SK-N-SH (cell line): ENCODE results near the gene SYNE3.

Experiments used
- CHD2 ChIP-seq: fragments of 150-350 bp; IDR thresholded peaks from 2 replicates; pipeline ENCODE4 v1.6.1; 2018; ENCODE audit warnings: low read length; ENCODE audit not compliant: partially characterized antibody
- EP300 ChIP-seq, 2 experiments: IDR thresholded peaks; 2 replicates each; pipeline versions ENCODE4 v1.4.0 to v1.6.1; 2012; ENCODE audit warnings: borderline replicate concordance in 1 of 2, low read depth in 1 of 2, low read length in 1 of 2
- NRF1 ChIP-seq: IDR thresholded peaks from 2 replicates; pipeline ENCODE4 v1.6.1; 2012; ENCODE audit warnings: low read depth, mild to moderate bottlenecking, low read length
- SIN3A ChIP-seq: IDR thresholded peaks from 2 replicates; pipeline ENCODE4 v1.6.1; 2012; ENCODE audit warnings: low read depth, mild to moderate bottlenecking, low read length, moderate library complexity, borderline replicate concordance
- TF ChIP-seq, protein P1 (sequence below): fragments of 200-600 bp; sonication (generic); IDR thresholded peaks from 2 replicates; pipeline ENCODE4 v1.6.1; 2017; ENCODE audit warnings: antibody characterized with exemption, mild to moderate bottlenecking, moderate library complexity
- TF ChIP-seq, protein P2 (sequence below): IDR thresholded peaks from 2 replicates; pipeline ENCODE4 v1.4.0; 2012; ENCODE audit warnings: low read depth, borderline replicate concordance
- TF ChIP-seq, protein P3 (sequence below): fragments of 150-350 bp; IDR thresholded peaks from 2 replicates; pipeline ENCODE4 v1.6.1; 2017; ENCODE audit warnings: antibody characterized with exemption, low read length, low read depth, borderline replicate concordance
- TF ChIP-seq, protein P4 (sequence below): IDR thresholded peaks from 2 replicates; pipeline ENCODE4 v1.6.1; 2012; ENCODE audit warnings: mild to moderate bottlenecking, low read depth, low read length, moderate library complexity

DNA sequence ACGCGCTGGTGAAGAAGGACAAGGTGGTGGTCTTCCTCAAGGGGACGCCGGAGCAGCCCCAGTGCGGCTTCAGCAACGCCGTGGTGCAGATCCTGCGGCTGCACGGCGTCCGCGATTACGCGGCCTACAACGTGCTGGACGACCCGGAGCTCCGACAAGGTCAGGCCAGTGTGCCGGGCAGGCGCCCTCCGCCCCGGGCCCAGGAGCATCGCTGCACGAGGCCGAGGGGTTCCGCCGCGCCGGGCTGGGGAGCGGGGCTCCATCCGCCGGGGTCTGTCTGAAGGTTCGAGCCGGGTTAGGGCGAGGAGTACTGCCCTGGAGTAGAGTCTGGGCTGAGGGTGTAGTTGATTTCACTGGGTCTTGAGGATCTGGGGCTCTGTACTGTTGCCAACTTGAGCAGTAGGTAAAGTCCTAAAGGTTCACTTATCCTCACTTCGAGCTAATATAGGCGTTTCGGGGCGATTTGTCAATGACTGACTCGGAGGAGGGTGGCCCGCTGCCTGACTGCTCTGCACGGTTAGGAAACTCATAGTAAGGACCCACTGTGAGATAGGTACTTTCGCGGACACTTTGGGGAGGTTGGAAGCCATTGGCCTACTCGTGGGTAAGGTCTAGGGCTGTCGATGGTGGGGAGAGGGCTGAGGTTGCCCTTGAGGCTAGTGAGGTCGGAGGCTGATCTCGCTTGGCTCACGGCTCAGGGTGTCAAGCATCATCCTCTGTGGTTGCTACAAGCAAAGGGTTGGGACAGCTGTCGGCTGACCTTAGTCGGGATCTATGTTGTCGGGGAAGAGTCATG lies 19.0 kb upstream of the SYNE3 start:
- TF ChIP-seq, protein P1, sequence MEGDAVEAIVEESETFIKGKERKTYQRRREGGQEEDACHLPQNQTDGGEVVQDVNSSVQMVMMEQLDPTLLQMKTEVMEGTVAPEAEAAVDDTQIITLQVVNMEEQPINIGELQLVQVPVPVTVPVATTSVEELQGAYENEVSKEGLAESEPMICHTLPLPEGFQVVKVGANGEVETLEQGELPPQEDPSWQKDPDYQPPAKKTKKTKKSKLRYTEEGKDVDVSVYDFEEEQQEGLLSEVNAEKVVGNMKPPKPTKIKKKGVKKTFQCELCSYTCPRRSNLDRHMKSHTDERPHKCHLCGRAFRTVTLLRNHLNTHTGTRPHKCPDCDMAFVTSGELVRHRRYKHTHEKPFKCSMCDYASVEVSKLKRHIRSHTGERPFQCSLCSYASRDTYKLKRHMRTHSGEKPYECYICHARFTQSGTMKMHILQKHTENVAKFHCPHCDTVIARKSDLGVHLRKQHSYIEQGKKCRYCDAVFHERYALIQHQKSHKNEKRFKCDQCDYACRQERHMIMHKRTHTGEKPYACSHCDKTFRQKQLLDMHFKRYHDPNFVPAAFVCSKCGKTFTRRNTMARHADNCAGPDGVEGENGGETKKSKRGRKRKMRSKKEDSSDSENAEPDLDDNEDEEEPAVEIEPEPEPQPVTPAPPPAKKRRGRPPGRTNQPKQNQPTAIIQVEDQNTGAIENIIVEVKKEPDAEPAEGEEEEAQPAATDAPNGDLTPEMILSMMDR, result no peak
- TF ChIP-seq EP300 (IDR thresholded peaks at IDR 0.05; ENCODE audit: borderline replicate concordance in 1 of 2, low read depth in 1 of 2, low read length in 1 of 2), result no peak
- TF ChIP-seq NRF1, result no peak
- TF ChIP-seq SIN3A, result no peak
- TF ChIP-seq, protein P2, sequence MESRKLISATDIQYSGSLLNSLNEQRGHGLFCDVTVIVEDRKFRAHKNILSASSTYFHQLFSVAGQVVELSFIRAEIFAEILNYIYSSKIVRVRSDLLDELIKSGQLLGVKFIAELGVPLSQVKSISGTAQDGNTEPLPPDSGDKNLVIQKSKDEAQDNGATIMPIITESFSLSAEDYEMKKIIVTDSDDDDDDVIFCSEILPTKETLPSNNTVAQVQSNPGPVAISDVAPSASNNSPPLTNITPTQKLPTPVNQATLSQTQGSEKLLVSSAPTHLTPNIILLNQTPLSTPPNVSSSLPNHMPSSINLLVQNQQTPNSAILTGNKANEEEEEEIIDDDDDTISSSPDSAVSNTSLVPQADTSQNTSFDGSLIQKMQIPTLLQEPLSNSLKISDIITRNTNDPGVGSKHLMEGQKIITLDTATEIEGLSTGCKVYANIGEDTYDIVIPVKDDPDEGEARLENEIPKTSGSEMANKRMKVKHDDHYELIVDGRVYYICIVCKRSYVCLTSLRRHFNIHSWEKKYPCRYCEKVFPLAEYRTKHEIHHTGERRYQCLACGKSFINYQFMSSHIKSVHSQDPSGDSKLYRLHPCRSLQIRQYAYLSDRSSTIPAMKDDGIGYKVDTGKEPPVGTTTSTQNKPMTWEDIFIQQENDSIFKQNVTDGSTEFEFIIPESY, result no peak
- TF ChIP-seq, protein P3, sequence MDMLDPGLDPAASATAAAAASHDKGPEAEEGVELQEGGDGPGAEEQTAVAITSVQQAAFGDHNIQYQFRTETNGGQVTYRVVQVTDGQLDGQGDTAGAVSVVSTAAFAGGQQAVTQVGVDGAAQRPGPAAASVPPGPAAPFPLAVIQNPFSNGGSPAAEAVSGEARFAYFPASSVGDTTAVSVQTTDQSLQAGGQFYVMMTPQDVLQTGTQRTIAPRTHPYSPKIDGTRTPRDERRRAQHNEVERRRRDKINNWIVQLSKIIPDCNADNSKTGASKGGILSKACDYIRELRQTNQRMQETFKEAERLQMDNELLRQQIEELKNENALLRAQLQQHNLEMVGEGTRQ, result no peak
- TF ChIP-seq, protein P4, sequence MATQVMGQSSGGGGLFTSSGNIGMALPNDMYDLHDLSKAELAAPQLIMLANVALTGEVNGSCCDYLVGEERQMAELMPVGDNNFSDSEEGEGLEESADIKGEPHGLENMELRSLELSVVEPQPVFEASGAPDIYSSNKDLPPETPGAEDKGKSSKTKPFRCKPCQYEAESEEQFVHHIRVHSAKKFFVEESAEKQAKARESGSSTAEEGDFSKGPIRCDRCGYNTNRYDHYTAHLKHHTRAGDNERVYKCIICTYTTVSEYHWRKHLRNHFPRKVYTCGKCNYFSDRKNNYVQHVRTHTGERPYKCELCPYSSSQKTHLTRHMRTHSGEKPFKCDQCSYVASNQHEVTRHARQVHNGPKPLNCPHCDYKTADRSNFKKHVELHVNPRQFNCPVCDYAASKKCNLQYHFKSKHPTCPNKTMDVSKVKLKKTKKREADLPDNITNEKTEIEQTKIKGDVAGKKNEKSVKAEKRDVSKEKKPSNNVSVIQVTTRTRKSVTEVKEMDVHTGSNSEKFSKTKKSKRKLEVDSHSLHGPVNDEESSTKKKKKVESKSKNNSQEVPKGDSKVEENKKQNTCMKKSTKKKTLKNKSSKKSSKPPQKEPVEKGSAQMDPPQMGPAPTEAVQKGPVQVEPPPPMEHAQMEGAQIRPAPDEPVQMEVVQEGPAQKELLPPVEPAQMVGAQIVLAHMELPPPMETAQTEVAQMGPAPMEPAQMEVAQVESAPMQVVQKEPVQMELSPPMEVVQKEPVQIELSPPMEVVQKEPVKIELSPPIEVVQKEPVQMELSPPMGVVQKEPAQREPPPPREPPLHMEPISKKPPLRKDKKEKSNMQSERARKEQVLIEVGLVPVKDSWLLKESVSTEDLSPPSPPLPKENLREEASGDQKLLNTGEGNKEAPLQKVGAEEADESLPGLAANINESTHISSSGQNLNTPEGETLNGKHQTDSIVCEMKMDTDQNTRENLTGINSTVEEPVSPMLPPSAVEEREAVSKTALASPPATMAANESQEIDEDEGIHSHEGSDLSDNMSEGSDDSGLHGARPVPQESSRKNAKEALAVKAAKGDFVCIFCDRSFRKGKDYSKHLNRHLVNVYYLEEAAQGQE, result no peak
- no peak for TF ChIP-seq CHD2
